GM12891 (cell line): Measurements from ENCODE around the gene STH.

Experiments
- PAX5 ChIP-seq: IDR thresholded peaks from 2 replicates; pipeline ENCODE4 v1.6.1; 2011; ENCODE audit warnings: low read length, moderate library complexity, mild to moderate bottlenecking; ENCODE audit not compliant: insufficient read depth, severe bottlenecking
- POLR2A ChIP-seq: IDR thresholded peaks from 2 replicates; pipeline ENCODE4 v1.6.1; 2011; ENCODE audit warnings: low read depth, low read length, control low read depth
- POLR2AphosphoS5 ChIP-seq: IDR thresholded peaks from 2 replicates; pipeline ENCODE4 v1.6.1; 2011; ENCODE audit warnings: low read depth, low read length, control low read depth

DNA sequence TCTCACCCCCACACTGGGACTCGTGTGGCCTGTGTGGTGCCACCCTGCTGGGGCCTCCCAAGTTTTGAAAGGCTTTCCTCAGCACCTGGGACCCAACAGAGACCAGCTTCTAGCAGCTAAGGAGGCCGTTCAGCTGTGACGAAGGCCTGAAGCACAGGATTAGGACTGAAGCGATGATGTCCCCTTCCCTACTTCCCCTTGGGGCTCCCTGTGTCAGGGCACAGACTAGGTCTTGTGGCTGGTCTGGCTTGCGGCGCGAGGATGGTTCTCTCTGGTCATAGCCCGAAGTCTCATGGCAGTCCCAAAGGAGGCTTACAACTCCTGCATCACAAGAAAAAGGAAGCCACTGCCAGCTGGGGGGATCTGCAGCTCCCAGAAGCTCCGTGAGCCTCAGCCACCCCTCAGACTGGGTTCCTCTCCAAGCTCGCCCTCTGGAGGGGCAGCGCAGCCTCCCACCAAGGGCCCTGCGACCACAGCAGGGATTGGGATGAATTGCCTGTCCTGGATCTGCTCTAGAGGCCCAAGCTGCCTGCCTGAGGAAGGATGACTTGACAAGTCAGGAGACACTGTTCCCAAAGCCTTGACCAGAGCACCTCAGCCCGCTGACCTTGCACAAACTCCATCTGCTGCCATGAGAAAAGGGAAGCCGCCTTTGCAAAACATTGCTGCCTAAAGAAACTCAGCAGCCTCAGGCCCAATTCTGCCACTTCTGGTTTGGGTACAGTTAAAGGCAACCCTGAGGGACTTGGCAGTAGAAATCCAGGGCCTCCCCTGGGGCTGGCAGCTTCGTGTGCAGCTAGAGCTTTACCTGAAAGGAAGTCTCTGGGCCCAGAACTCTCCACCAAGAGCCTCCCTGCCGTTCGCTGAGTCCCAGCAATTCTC, 27.4 kb downstream of the STH start:
- TF ChIP-seq POLR2AphosphoS5 = no peak
- no peak for TF ChIP-seq POLR2A
- no peak for TF ChIP-seq PAX5
